H9 (cell line): Measurements from ENCODE around the gene SRD5A3. TPM values are rescaled to one million over a fixed set of nuclear protein-coding genes. Genes with fewer than 3 reads are reported as not detected.

Source experiments
- DNase-seq: peaks from one replicate; pipeline ENCODE4 v3.0.0-alpha.2; 2017
- H2AFZ ChIP-seq: one replicate; pipeline ENCODE4 v1.6.1; 2013; ENCODE audit warnings: mild to moderate bottlenecking, low read length, control low read depth, moderate library complexity
- H2AK5ac ChIP-seq: 2 replicates; pipeline ENCODE4 v1.6.1; 2013; ENCODE audit warnings: low read length, control low read depth, mixed read lengths; ENCODE audit not compliant: insufficient read length
- H2BK120ac ChIP-seq: one replicate; pipeline ENCODE4 v1.6.1; 2013; ENCODE audit warnings: low read depth, mild to moderate bottlenecking, low read length, control low read depth, inconsistent platforms; ENCODE audit not compliant: poor library complexity, severe bottlenecking
- H2BK12ac ChIP-seq: 2 replicates; pipeline ENCODE4 v1.6.1; 2013; ENCODE audit warnings: low read length, control low read depth, mixed read lengths, low read depth; ENCODE audit not compliant: insufficient read length
- H2BK15ac ChIP-seq: 2 replicates; pipeline ENCODE4 v1.6.1; 2013; ENCODE audit warnings: low read depth, low read length, control low read depth
- H2BK20ac ChIP-seq: one replicate; pipeline ENCODE4 v1.6.1; 2013; ENCODE audit warnings: low read depth, mild to moderate bottlenecking, low read length, control low read depth, inconsistent platforms; ENCODE audit not compliant: poor library complexity, severe bottlenecking
- H2BK5ac ChIP-seq: 2 replicates; pipeline ENCODE4 v1.6.1; 2013; ENCODE audit warnings: low read length, control low read depth, mixed read lengths; ENCODE audit not compliant: insufficient read length
- H3K14ac ChIP-seq: 2 replicates; pipeline ENCODE4 v1.6.1; 2013; ENCODE audit warnings: low read length, control low read depth; ENCODE audit not compliant: insufficient read depth
- H3K18ac ChIP-seq: 2 replicates; pipeline ENCODE4 v1.6.1; 2013; ENCODE audit warnings: low read depth, mild to moderate bottlenecking, mixed read lengths, low read length, control low read depth; ENCODE audit not compliant: insufficient read length
- H3K23ac ChIP-seq: 2 replicates; pipeline ENCODE4 v1.6.1; 2013; ENCODE audit warnings: low read length, control low read depth, mixed read lengths, low read depth; ENCODE audit not compliant: insufficient read length
- H3K23me2 ChIP-seq: 2 replicates; pipeline ENCODE4 v1.6.1; 2013; ENCODE audit warnings: low read depth, mild to moderate bottlenecking, mixed read lengths, low read length, control low read depth; ENCODE audit not compliant: insufficient read length, poor library complexity, severe bottlenecking
- H3K27ac ChIP-seq: 2 replicates; pipeline ENCODE4 v1.5.1; 2013; ENCODE audit warnings: low read length, control low read depth, mixed read lengths, low read depth; ENCODE audit not compliant: insufficient read length
- H3K27me3 ChIP-seq: 2 replicates; pipeline ENCODE4 v1.6.1; 2013; ENCODE audit warnings: low read length, control low read depth, inconsistent platforms; ENCODE audit not compliant: insufficient read depth
- H3K4ac ChIP-seq: 2 replicates; pipeline ENCODE4 v1.6.1; 2013; ENCODE audit warnings: low read depth, mild to moderate bottlenecking, control low read depth, inconsistent platforms, low read length, moderate library complexity
- H3K4me1 ChIP-seq: 2 replicates; pipeline ENCODE4 v1.6.1; 2013; ENCODE audit warnings: low read length, control low read depth, inconsistent platforms; ENCODE audit not compliant: insufficient read depth
- H3K4me2 ChIP-seq: 2 replicates; pipeline ENCODE4 v1.6.1; 2013; ENCODE audit warnings: low read length, control low read depth, mixed read lengths; ENCODE audit not compliant: insufficient read length, insufficient read depth
- H3K56ac ChIP-seq: 2 replicates; pipeline ENCODE4 v1.6.1; 2013; ENCODE audit warnings: low read depth, mild to moderate bottlenecking, mixed read lengths, low read length, control low read depth; ENCODE audit not compliant: insufficient read length
- H3K79me1 ChIP-seq: 2 replicates; pipeline ENCODE4 v1.6.1; 2013; ENCODE audit warnings: low read depth, mild to moderate bottlenecking, moderate library complexity, low read length, control low read depth, inconsistent platforms; ENCODE audit not compliant: insufficient read depth, poor library complexity, severe bottlenecking
- H3K79me2 ChIP-seq: 2 replicates; pipeline ENCODE4 v1.6.1; 2013; ENCODE audit warnings: low read length, control low read depth, inconsistent platforms; ENCODE audit not compliant: insufficient read depth
- H3K9ac ChIP-seq: 2 replicates; pipeline ENCODE4 v1.6.1; 2013; ENCODE audit warnings: low read length, control low read depth, mixed read lengths; ENCODE audit not compliant: insufficient read length; ENCODE audit errors: extremely low read depth
- H3K9me3 ChIP-seq: one replicate; pipeline ENCODE4 v1.6.1; 2013; ENCODE audit warnings: low read depth, low read length, inconsistent platforms; ENCODE audit not compliant: control insufficient read depth
- H3T11ph ChIP-seq: one replicate; pipeline ENCODE4 v1.6.1; 2013; ENCODE audit warnings: mild to moderate bottlenecking, low read length, control low read depth, inconsistent platforms
- H4K20me1 ChIP-seq: one replicate; pipeline ENCODE4 v1.6.1; 2013; ENCODE audit not compliant: control insufficient read depth, insufficient read length, insufficient read depth
- H4K5ac ChIP-seq: 2 replicates; pipeline ENCODE4 v1.6.1; 2013; ENCODE audit warnings: low read depth, mild to moderate bottlenecking, mixed read lengths, low read length, control low read depth; ENCODE audit not compliant: insufficient read length
- H4K8ac ChIP-seq: replicated peaks from 2 replicates; pipeline ENCODE4 v1.6.1; 2013; ENCODE audit warnings: low read length, control low read depth, mixed read lengths, low read depth; ENCODE audit not compliant: insufficient read length
- H4K91ac ChIP-seq: 2 replicates; pipeline ENCODE4 v1.6.1; 2013; ENCODE audit warnings: low read depth, mild to moderate bottlenecking, moderate library complexity, mixed read lengths, low read length, control low read depth; ENCODE audit not compliant: insufficient read length
- H3K27ac Mint-ChIP-seq, 3 experiments: 2 replicates in 2 of 3; 3 replicates in 1 of 3; pipeline ENCODE4 v1.8.0; 2020 to 2021; ENCODE audit warnings: mixed read lengths in 3 of 3, mild to moderate bottlenecking in 1 of 3, moderate library complexity in 1 of 3
- H3K27me3 Mint-ChIP-seq: 2 replicates; pipeline ENCODE4 v1.8.0; 2021; ENCODE audit warnings: low read depth, mild to moderate bottlenecking, moderate library complexity, mixed read lengths
- H3K36me3 Mint-ChIP-seq, 3 experiments: 2 replicates in 2 of 3; 3 replicates in 1 of 3; pipeline ENCODE4 v1.8.0; 2020 to 2021; ENCODE audit warnings: low read depth in 3 of 3, mixed read lengths in 3 of 3; ENCODE audit not compliant: insufficient read depth in 1 of 3
- H3K4me1 Mint-ChIP-seq, 2 experiments: 2 replicates each; pipeline ENCODE4 v1.8.0; 2020; ENCODE audit warnings: mixed read lengths in 2 of 2
- H3K4me3 Mint-ChIP-seq, 2 experiments: 2 replicates in 1 of 2; 3 replicates in 1 of 2; pipeline ENCODE4 v1.8.0; 2020 to 2021; ENCODE audit warnings: mild to moderate bottlenecking in 2 of 2, mixed read lengths in 2 of 2, moderate library complexity in 1 of 2
- H3K9me3 Mint-ChIP-seq, 2 experiments: 2 replicates in 1 of 2; 3 replicates in 1 of 2; pipeline ENCODE4 v1.8.0; 2020; ENCODE audit warnings: mild to moderate bottlenecking in 2 of 2, mixed read lengths in 2 of 2, moderate library complexity in 1 of 2
- WGBS: extraction: QIAGEN DNeasy Blood & Tissue Kit; methylation state at CpG from one replicate; pipeline ENCODE4 v1.1.7; 2013; ENCODE audit warnings: missing lambda C conversion rate, low lambda C conversion rate, mixed read lengths; ENCODE audit not compliant: insufficient read length; ENCODE audit errors: extremely low coverage; 5-methylcytosine and 5-hydroxymethylcytosine counted together
- total RNA-seq: library from RNA; stranded (reverse); gene quantifications from 2 replicates; pipeline ENCODE4 v1.2.1, GENCODE V29; 2021
- TF ChIP-seq, protein P1 (sequence below): fragments of 200-600 bp; sonication (generic); conservative IDR thresholded peaks from 3 replicates; pipeline ENCODE4 v1.8.0; 2021; ENCODE audit warnings: antibody characterized with exemption, mild to moderate bottlenecking

SRD5A3 gene
- total RNA-seq, 1 experiment from 2014 or later, result 35.0 TPM

- no peak overlapping the region for H2BK5ac ChIP-seq
- H3T11ph ChIP-seq, result no peak overlapping the region
- no peaks in the 10 kb centered on the region for H3K4me1 ChIP-seq
- H3K14ac ChIP-seq, result no peak overlapping the region
- no peak overlapping the region for H2BK15ac ChIP-seq
- H2BK12ac ChIP-seq, result no peak overlapping the region
- no peaks in the 10 kb centered on the region for H4K20me1 ChIP-seq
- H2AK5ac ChIP-seq, result no peak overlapping the region
- H3K27ac ChIP-seq, result no peak overlapping the region
- no peak overlapping the region for H3K56ac ChIP-seq
- no CpG with 5 or more reads among the region's 4 CpGs for WGBS
- no peak overlapping the region for H2BK20ac ChIP-seq
- Mint-ChIP-seq H3K27ac (no peak overlapping the region), H3K27me3 (no peaks in the 10 kb centered on the region), H3K9me3 (peaks cover 9 to 17% of the 10 kb centered on the region in 2 experiments; a peak in 4 of 5 replicates), H3K36me3 (peaks cover 3 to 20% (median 4%) of the 10 kb centered on the region in 3 experiments; a peak in 4 of 7 replicates), H3K4me3 (no peak overlapping the region), H3K4me1 (no peaks in the 10 kb centered on the region)
- no peaks in the 10 kb centered on the region for H3K79me2 ChIP-seq
- H3K27me3 ChIP-seq, result no peaks in the 10 kb centered on the region
- H3K18ac ChIP-seq, result no peak overlapping the region
- no peak overlapping the region for H3K4me2 ChIP-seq
- H3K9me3 ChIP-seq, result no peaks in the 10 kb centered on the region
- no peak overlapping the region for H3K9ac ChIP-seq
- no peak for DNase-seq
- H4K8ac ChIP-seq, result no peak overlapping the region
- no peaks in the 10 kb centered on the region for H3K23me2 ChIP-seq
- no peak overlapping the region for H2BK120ac ChIP-seq
- no peak overlapping the region for H4K5ac ChIP-seq
- H4K91ac ChIP-seq, result no peak overlapping the region
- H2AFZ ChIP-seq, result no peak overlapping the region
- TF ChIP-seq, protein P1, sequence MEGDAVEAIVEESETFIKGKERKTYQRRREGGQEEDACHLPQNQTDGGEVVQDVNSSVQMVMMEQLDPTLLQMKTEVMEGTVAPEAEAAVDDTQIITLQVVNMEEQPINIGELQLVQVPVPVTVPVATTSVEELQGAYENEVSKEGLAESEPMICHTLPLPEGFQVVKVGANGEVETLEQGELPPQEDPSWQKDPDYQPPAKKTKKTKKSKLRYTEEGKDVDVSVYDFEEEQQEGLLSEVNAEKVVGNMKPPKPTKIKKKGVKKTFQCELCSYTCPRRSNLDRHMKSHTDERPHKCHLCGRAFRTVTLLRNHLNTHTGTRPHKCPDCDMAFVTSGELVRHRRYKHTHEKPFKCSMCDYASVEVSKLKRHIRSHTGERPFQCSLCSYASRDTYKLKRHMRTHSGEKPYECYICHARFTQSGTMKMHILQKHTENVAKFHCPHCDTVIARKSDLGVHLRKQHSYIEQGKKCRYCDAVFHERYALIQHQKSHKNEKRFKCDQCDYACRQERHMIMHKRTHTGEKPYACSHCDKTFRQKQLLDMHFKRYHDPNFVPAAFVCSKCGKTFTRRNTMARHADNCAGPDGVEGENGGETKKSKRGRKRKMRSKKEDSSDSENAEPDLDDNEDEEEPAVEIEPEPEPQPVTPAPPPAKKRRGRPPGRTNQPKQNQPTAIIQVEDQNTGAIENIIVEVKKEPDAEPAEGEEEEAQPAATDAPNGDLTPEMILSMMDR, result no peak
- H3K4ac ChIP-seq, result no peak overlapping the region
- H3K23ac ChIP-seq, result no peak overlapping the region
- H3K79me1 ChIP-seq, result no peaks in the 10 kb centered on the region
Measured at GRCh38 chr4:55330241-55330640, 15.8 kb upstream of the SRD5A3 start.
